DND-41 (cell line): ENCODE data around the gene DRICH1.

Experiments
- EZH2 ChIP-seq: IDR thresholded peaks from 3 replicates; pipeline ENCODE4 v1.6.1; 2012; ENCODE audit warnings: borderline replicate concordance, low read depth, mild to moderate bottlenecking, moderate library complexity, low read length, inconsistent platforms; ENCODE audit not compliant: severe bottlenecking
- TF ChIP-seq, protein P1 (sequence below): IDR thresholded peaks from 2 replicates; pipeline ENCODE4 v1.5.1; 2012; ENCODE audit warnings: borderline replicate concordance, low read length, moderate library complexity, mild to moderate bottlenecking; ENCODE audit not compliant: poor library complexity, severe bottlenecking; ENCODE audit errors: extremely low read depth

DNA sequence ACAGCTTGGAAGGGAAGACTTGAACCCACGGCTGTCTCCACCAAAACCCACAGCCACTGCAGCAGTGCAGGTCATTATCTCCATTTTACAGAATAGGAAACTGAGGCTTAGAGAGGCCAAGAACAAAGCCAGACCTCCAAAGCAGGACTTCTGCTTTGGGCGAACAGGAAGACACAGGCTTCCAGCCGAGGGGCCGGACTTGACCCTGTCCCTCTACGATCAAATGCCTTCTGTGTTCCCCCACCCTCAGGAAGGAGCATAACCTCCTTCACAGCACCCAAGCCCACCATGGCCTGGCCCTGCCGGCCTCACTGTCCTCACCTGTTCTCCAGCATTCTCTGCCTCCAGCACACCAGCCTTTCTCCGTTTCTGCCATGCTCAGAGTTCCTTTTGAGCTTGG, 67.8 kb downstream of the DRICH1 start:
- TF ChIP-seq, protein P1, sequence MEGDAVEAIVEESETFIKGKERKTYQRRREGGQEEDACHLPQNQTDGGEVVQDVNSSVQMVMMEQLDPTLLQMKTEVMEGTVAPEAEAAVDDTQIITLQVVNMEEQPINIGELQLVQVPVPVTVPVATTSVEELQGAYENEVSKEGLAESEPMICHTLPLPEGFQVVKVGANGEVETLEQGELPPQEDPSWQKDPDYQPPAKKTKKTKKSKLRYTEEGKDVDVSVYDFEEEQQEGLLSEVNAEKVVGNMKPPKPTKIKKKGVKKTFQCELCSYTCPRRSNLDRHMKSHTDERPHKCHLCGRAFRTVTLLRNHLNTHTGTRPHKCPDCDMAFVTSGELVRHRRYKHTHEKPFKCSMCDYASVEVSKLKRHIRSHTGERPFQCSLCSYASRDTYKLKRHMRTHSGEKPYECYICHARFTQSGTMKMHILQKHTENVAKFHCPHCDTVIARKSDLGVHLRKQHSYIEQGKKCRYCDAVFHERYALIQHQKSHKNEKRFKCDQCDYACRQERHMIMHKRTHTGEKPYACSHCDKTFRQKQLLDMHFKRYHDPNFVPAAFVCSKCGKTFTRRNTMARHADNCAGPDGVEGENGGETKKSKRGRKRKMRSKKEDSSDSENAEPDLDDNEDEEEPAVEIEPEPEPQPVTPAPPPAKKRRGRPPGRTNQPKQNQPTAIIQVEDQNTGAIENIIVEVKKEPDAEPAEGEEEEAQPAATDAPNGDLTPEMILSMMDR, result no peak
- no peak for TF ChIP-seq EZH2
